ENCODE measurements around the gene AGO1. TPM values are rescaled to one million over a fixed set of nuclear protein-coding genes. Genes with fewer than 3 reads are reported as not detected.

The AGO1 gene
- polyA plus RNA-seq, 2 of the 4 experiments (the other 2 are of a cell fraction), result 5.6 to 7.0 TPM

GRCh38 chr1:35834218-35834617, 48.8 kb upstream of the AGO1 start:
- H3K4me3 ChIP-seq, result no peak overlapping the region
- 96% methylated on average over 2 of the region's 2 CpGs for WGBS (ENCODE audit: missing lambda C conversion rate)
- CTCF ChIA-PET, result interaction anchor here (0.6 to 1.0 kb wide), 2 partner anchors 12 to 35 kb away, joined by 3 read pairs; no protein-coding TSS in a partner anchor
- DNase-seq (ENCODE audit: low read depth in 1 of 2, low spot score in 1 of 2), result no peak
- no peak for ATAC-seq
- FAIRE-seq, result no peak
- no peaks in the 10 kb centered on the region for H3K4me1 ChIP-seq
- H3K27ac ChIP-seq, result no peak overlapping the region
- no peaks in the 10 kb centered on the region for H3K9me3 ChIP-seq
- H3K4me2 ChIP-seq, result no peak overlapping the region
- TF ChIP-seq, protein P1, sequence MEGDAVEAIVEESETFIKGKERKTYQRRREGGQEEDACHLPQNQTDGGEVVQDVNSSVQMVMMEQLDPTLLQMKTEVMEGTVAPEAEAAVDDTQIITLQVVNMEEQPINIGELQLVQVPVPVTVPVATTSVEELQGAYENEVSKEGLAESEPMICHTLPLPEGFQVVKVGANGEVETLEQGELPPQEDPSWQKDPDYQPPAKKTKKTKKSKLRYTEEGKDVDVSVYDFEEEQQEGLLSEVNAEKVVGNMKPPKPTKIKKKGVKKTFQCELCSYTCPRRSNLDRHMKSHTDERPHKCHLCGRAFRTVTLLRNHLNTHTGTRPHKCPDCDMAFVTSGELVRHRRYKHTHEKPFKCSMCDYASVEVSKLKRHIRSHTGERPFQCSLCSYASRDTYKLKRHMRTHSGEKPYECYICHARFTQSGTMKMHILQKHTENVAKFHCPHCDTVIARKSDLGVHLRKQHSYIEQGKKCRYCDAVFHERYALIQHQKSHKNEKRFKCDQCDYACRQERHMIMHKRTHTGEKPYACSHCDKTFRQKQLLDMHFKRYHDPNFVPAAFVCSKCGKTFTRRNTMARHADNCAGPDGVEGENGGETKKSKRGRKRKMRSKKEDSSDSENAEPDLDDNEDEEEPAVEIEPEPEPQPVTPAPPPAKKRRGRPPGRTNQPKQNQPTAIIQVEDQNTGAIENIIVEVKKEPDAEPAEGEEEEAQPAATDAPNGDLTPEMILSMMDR (IDR thresholded peaks at IDR 0.05), result no peak
- TF ChIP-seq HMGXB4 (CRISPR knock-in tag; IDR thresholded peaks at IDR 0.05; ENCODE audit: borderline replicate concordance) (no peak), CEBPB (IDR thresholded peaks at IDR 0.05) (no peak), NR3C1 (IDR thresholded peaks at IDR 0.05) (no peak), MAZ (IDR thresholded peaks at IDR 0.05; ENCODE audit: borderline replicate concordance, low read depth, low read length) (no peak), CBX8 (IDR thresholded peaks at IDR 0.05) (no peak), EP300 (IDR thresholded peaks at IDR 0.05) (no peak), CHD2 (IDR thresholded peaks at IDR 0.05; ENCODE audit: low read length, partially characterized antibody) (no peak), ZC3H11A (IDR thresholded peaks at IDR 0.05) (no peak), CHD4 (IDR thresholded peaks at IDR 0.05; ENCODE audit: borderline replicate concordance) (no peak), RCOR1 (IDR thresholded peaks at IDR 0.05; ENCODE audit: low read depth, low read length) (no peak), RNF2 (IDR thresholded peaks at IDR 0.05; ENCODE audit: borderline replicate concordance, low read depth) (no peak), JUN (IDR thresholded peaks at IDR 0.05) (no peak)
- POLR2A ChIA-PET, result interaction anchor here (1.8 kb wide), 1 partner anchor 97 kb away, joined by 4 read pairs; no protein-coding TSS in a partner anchor

- Histone ChIP-seq H3K4me2 (no peak overlapping the region), H3K9me3 (no peaks in the 10 kb centered on the region), H3K27ac (no peak overlapping the region), H3K4me1 (no peaks in the 10 kb centered on the region), H3K4me3 (no peak overlapping the region)
- WGBS (ENCODE audit: missing lambda C conversion rate), result 60% methylated on average over 2 of the region's 2 CpGs
- DNase-seq (ENCODE audit: low read depth in 1 of 2, low spot score in 1 of 2) (no peak), FAIRE-seq (no peak), ATAC-seq (no peak)
- ChIA-PET POLR2A (no interaction called here), CTCF (no interaction called here)
- TF ChIP-seq KDM1A (IDR thresholded peaks at IDR 0.05; ENCODE audit: low read depth), result no peak
- TF ChIP-seq USF2 (IDR thresholded peaks at IDR 0.05), result no peak
- no peak for TF ChIP-seq HOXB13 (CRISPR knock-in tag; IDR thresholded peaks at IDR 0.05; ENCODE audit: low read depth)
- TF ChIP-seq HEYL (CRISPR knock-in tag; IDR thresholded peaks at IDR 0.05), result no peak
- TF ChIP-seq JUNB (IDR thresholded peaks at IDR 0.05), result no peak
- TF ChIP-seq CBX8 (IDR thresholded peaks at IDR 0.05), result no peak
Measured at GRCh38 chr1:35835398-35835797, 47.6 kb upstream of the AGO1 start.

- DNase-seq (ENCODE audit: low read depth in 1 of 2, low spot score in 1 of 2) (no peak), FAIRE-seq (no peak), ATAC-seq (no peak)
- Histone ChIP-seq H3K4me3 (no peak overlapping the region), H3K27ac (no peak overlapping the region), H3K4me2 (no peak overlapping the region), H3K4me1 (no peaks in the 10 kb centered on the region), H3K9me3 (no peaks in the 10 kb centered on the region)
- POLR2A ChIA-PET, result no interaction called here
- CTCF ChIA-PET, result no interaction called here
- WGBS (ENCODE audit: missing lambda C conversion rate), result 100% methylated on average over 1 of the region's 1 CpG
- TF ChIP-seq RAD21 (conservative IDR thresholded peaks at IDR 0.05 in 1 of 2, IDR thresholded peaks at IDR 0.05 in 1 of 2) (no peak), JUN (IDR thresholded peaks at IDR 0.05) (no peak), HOXB13 (CRISPR knock-in tag; IDR thresholded peaks at IDR 0.05; ENCODE audit: low read depth) (no peak), GATA3 (IDR thresholded peaks at IDR 0.05; ENCODE audit: borderline replicate concordance) (no peak), BCL3 (IDR thresholded peaks at IDR 0.05) (no peak), HMGXB4 (CRISPR knock-in tag; IDR thresholded peaks at IDR 0.05; ENCODE audit: borderline replicate concordance) (no peak), PHF8 (IDR thresholded peaks at IDR 0.05; ENCODE audit: borderline replicate concordance, low read depth) (no peak), MAFK (IDR thresholded peaks at IDR 0.05; ENCODE audit: partially characterized antibody) (no peak), KDM1A (IDR thresholded peaks at IDR 0.05; ENCODE audit: low read depth) (no peak), ZC3H11A (IDR thresholded peaks at IDR 0.05) (no peak), EHF (CRISPR knock-in tag; IDR thresholded peaks at IDR 0.05) (no peak), FOSL2 (IDR thresholded peaks at IDR 0.05) (no peak), FOSL2 (CRISPR knock-in tag; IDR thresholded peaks at IDR 0.05) (no peak)
Measured at GRCh38 chr1:35836734-35837133, 46.3 kb upstream of the AGO1 start.

All from A549 (cell line).